Measurements from ENCODE around the gene FNDC3B. TPM values are rescaled to one million over a fixed set of nuclear protein-coding genes. Genes with fewer than 3 reads are reported as not detected.

Gene FNDC3B
- total RNA-seq, 1 experiment from 2014 or later = 48.6 TPM

GRCh38 chr3:172135820-172136219 is 96.4 kb downstream of the FNDC3B start:
- ChIA-PET CTCF (no interaction called here), POLR2A (ENCODE audit: unreplicated experiment) (no interaction called here)
- H3K27ac ChIP-seq (ENCODE audit: low read length) = peak overlapping the region; percentile 91
- H3F3A ChIP-seq (ENCODE audit: low read length, unreplicated experiment) = peaks cover 15% of the 10 kb centered on the region
- intact Hi-C loops (cut with micrococcal nuclease) = no loop called here
- no peaks in the 10 kb centered on the region for H3K27me3 ChIP-seq (ENCODE audit: low read length)
- peaks cover 82% of the 10 kb centered on the region for H3K79me2 ChIP-seq (ENCODE audit: low read length)
- no TSS peak for BruUV-seq (replicated peaks)
- H3K4me2 ChIP-seq (ENCODE audit: low read length) = no peak overlapping the region
- no peaks in the 10 kb centered on the region for H3K9me3 ChIP-seq (ENCODE audit: low read length)
- peaks cover 11% of the 10 kb centered on the region for H3K36me3 ChIP-seq (ENCODE audit: low read depth, low read length)
- no peak overlapping the region for H3K4me3 ChIP-seq (ENCODE audit: low read length)
- H3K9me2 ChIP-seq (replicated peaks; ENCODE audit: low read length) = no peaks in the 10 kb centered on the region
- ATAC-seq (no peak), DNase-seq (no peak)
- no peaks in the 10 kb centered on the region for H4K20me1 ChIP-seq (ENCODE audit: low read length)
- H3K4me1 ChIP-seq (ENCODE audit: insufficient read depth, low read length) = peaks cover 90% of the 10 kb centered on the region
- no peak overlapping the region for H3K9ac ChIP-seq (ENCODE audit: low read length)
- H2AFZ ChIP-seq (ENCODE audit: low read length) = no peak overlapping the region
- no peak for TF ChIP-seq EZH2 (IDR thresholded peaks at IDR 0.05; ENCODE audit: low read length, unreplicated experiment)
- TF ChIP-seq CTCF (conservative IDR thresholded peaks at IDR 0.05; ENCODE audit: low read depth, low read length) = no peak

- Histone ChIP-seq H3K27ac (ENCODE audit: low read length) (peak overlapping the region; percentile 91), H3K4me1 (ENCODE audit: insufficient read depth, low read length) (peaks cover 91% of the 10 kb centered on the region), H3K4me3 (ENCODE audit: low read length) (no peak overlapping the region), H2AFZ (ENCODE audit: low read length) (no peak overlapping the region), H3K4me2 (ENCODE audit: low read length) (no peak overlapping the region), H3K79me2 (ENCODE audit: low read length) (peaks cover 78% of the 10 kb centered on the region), H3K9ac (ENCODE audit: low read length) (no peak overlapping the region), H3K36me3 (ENCODE audit: low read depth, low read length) (peaks cover 11% of the 10 kb centered on the region), H3K9me2 (replicated peaks; ENCODE audit: low read length) (no peaks in the 10 kb centered on the region), H3F3A (ENCODE audit: low read length, unreplicated experiment) (peaks cover 20% of the 10 kb centered on the region), H4K20me1 (ENCODE audit: low read length) (no peaks in the 10 kb centered on the region), H3K9me3 (ENCODE audit: low read length) (no peaks in the 10 kb centered on the region), H3K27me3 (ENCODE audit: low read length) (no peaks in the 10 kb centered on the region)
- TF ChIP-seq EZH2 (IDR thresholded peaks at IDR 0.05; ENCODE audit: low read length, unreplicated experiment) (no peak), CTCF (conservative IDR thresholded peaks at IDR 0.05; ENCODE audit: low read depth, low read length) (no peak), EZH2phosphoT487 (IDR thresholded peaks at IDR 0.05; ENCODE audit: borderline replicate concordance, low read length) (no peak)
- BruUV-seq (replicated peaks) = no TSS peak
- intact Hi-C loops (cut with micrococcal nuclease) = no loop called here
- DNase-seq (no peak), ATAC-seq (no peak)
- ChIA-PET POLR2A (ENCODE audit: unreplicated experiment) (interaction anchor here (0.6 kb wide), 1 partner anchor 283 kb away, joined by 6 read pairs; no protein-coding TSS in a partner anchor), CTCF (no interaction called here)
Observed at GRCh38 chr3:172136330-172136729, 97.0 kb downstream of the FNDC3B start.

DNA sequence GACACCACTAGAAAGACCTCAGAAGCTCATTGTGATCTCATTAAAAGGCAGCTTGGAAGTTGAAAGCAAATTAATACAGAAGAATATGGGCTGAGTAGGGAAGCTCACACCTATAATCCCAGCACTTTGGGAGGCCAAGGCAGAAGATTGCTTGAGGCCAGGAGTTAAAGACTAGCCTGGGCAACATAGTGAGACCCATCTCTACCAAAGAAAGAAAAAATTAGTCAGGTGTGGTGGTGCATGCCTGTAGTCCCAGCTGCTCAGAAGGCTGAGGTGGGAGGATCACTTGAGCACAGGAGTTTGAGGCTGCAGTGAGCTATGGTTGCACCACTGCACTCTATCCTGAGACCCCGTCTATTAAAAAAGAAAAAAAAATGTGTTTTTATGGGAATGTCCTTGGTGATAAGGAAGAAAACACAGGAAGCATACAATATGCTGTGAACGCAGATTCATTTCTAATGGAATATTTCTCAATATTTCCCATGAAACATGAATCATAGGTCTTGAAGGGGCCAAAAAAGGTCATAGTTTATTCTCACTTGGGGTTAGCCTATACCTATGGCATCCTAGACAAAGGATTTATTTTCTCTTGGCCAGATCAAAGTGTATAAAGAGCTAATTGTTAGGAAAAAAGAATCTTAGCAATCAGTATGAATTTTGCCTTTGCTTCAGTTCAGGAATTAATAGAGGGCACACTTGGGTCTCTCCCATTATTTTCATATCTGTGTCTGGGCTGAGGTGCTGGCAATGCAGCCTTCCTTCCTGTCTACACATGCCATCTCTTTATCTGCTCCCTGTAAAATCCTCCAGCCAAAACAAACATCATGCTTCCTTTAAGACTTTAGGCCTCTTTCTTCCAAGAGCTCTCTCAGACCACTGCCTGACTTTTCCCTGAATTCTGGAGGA is 98.2 kb downstream of the FNDC3B start:
- H2AFZ ChIP-seq (ENCODE audit: low read length) = no peak overlapping the region
- H3F3A ChIP-seq (ENCODE audit: low read length, unreplicated experiment) = peaks cover 29% of the 10 kb centered on the region
- ATAC-seq (peak; percentile 43), DNase-seq (peak; percentile 87)
- H3K4me1 ChIP-seq (ENCODE audit: insufficient read depth, low read length) = peaks cover 95% of the 10 kb centered on the region
- ChIA-PET POLR2A (ENCODE audit: unreplicated experiment) (no interaction called here), CTCF (interaction anchor here (0.6 kb wide), 1 partner anchor 170 kb away, joined by 4 read pairs; no protein-coding TSS in a partner anchor)
- peak overlapping the region; percentile 78 for H3K4me2 ChIP-seq (ENCODE audit: low read length)
- H3K27me3 ChIP-seq (ENCODE audit: low read length) = no peaks in the 10 kb centered on the region
- peak overlapping the region; percentile 61 for H3K9ac ChIP-seq (ENCODE audit: low read length)
- peaks cover 11% of the 10 kb centered on the region for H3K36me3 ChIP-seq (ENCODE audit: low read depth, low read length)
- BruUV-seq (replicated peaks) = no TSS peak
- H3K79me2 ChIP-seq (ENCODE audit: low read length) = peaks cover 70% of the 10 kb centered on the region
- no peaks in the 10 kb centered on the region for H3K9me2 ChIP-seq (replicated peaks; ENCODE audit: low read length)
- no peaks in the 10 kb centered on the region for H4K20me1 ChIP-seq (ENCODE audit: low read length)
- no peak overlapping the region for H3K4me3 ChIP-seq (ENCODE audit: low read length)
- intact Hi-C loops (cut with micrococcal nuclease) = loop anchor here (1.0 kb wide), 2 partner anchors 7 to 32 kb away; no protein-coding TSS in a partner anchor
- no peak for TF ChIP-seq CTCF (conservative IDR thresholded peaks at IDR 0.05; ENCODE audit: low read depth, low read length)
- no peak for TF ChIP-seq EZH2phosphoT487 (IDR thresholded peaks at IDR 0.05; ENCODE audit: borderline replicate concordance, low read length)
- no peak for TF ChIP-seq EZH2 (IDR thresholded peaks at IDR 0.05; ENCODE audit: low read length, unreplicated experiment)
- H3K27ac ChIP-seq (ENCODE audit: low read length) = peak overlapping the region; percentile 91
- H3K9me3 ChIP-seq (ENCODE audit: low read length) = no peaks in the 10 kb centered on the region
